Measurements from ENCODE around the gene MOB2.

The MOB2 gene

DNA sequence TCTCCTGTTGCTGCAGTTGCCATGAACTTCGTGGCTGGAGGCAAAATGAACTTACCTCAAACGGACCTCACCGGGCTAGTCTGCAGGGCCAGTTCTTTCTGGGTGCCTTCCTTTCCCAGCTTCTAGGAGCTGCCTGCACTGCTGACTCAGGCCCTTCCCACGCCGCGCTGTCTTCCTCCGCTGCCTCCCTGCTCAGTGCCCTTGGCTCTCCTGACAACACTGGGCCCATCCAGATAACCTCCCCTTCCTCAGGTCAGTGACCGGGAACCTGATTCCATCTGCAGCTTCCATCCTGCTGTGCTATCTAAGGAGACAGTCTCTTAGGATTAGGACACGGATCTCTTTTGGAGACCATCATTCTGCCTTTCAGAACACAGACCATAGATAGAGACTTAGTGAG lies 19.3 kb downstream of the MOB2 start:
- Histone ChIP-seq H3K9me3 (ENCODE audit: control insufficient read depth, low read length) (no peaks in the 10 kb centered on the region), H3K27me3 (replicated peaks; ENCODE audit: control insufficient read depth, insufficient read depth, low read length) (no peaks in the 10 kb centered on the region), H3K9ac (ENCODE audit: low read length) (no peak overlapping the region), H3K4me3 (ENCODE audit: low read length) (no peak overlapping the region), H3K4me1 (ENCODE audit: control insufficient read depth, insufficient read depth, low read length) (no peaks in the 10 kb centered on the region), H3K36me3 (ENCODE audit: control insufficient read depth, insufficient read depth, low read length, severe bottlenecking) (peaks cover 14% of the 10 kb centered on the region)
- DNase-seq (ENCODE audit: low read depth) = no peak

- DNase-seq (ENCODE audit: low read depth) = no peak
- Histone ChIP-seq H3K9ac (ENCODE audit: low read length) (no peak overlapping the region), H3K36me3 (ENCODE audit: control insufficient read depth, insufficient read depth, low read length, severe bottlenecking) (peaks cover 14% of the 10 kb centered on the region), H3K27me3 (replicated peaks; ENCODE audit: control insufficient read depth, insufficient read depth, low read length) (no peaks in the 10 kb centered on the region), H3K4me1 (ENCODE audit: control insufficient read depth, insufficient read depth, low read length) (no peaks in the 10 kb centered on the region), H3K9me3 (ENCODE audit: control insufficient read depth, low read length) (no peaks in the 10 kb centered on the region), H3K4me3 (ENCODE audit: low read length) (no peak overlapping the region)
Observed at GRCh38 chr11:1466784-1467183, 19.8 kb downstream of the MOB2 start.

DNA sequence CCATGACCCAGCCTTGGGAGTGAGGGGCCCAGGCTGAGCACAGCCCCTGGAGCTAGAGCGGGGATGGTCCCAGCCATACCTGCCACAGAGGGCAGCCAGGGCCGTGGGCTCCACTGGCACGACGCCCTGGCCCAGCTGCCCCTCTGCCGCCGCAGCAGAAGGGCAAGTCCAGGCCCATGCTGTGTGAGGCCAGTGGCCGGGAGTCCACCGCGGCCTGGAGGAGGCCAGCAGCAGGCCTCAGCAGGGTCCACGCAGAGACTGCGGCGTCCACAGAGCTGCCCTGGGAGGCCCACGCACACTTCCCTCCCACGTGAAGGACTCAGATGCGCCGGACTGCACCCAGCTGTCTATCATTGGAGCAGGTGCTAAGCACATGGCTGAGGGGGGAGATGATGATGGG lies 23.5 kb downstream of the MOB2 start:
- H3K9me3 ChIP-seq (ENCODE audit: control insufficient read depth, low read length) = no peaks in the 10 kb centered on the region
- H3K4me1 ChIP-seq (ENCODE audit: control insufficient read depth, insufficient read depth, low read length) = peaks cover 2% of the 10 kb centered on the region
- H3K27me3 ChIP-seq (replicated peaks; ENCODE audit: control insufficient read depth, insufficient read depth, low read length) = no peaks in the 10 kb centered on the region
- no peaks in the 10 kb centered on the region for H3K36me3 ChIP-seq (ENCODE audit: control insufficient read depth, insufficient read depth, low read length, severe bottlenecking)
- H3K9ac ChIP-seq (ENCODE audit: low read length) = no peak overlapping the region
- no peak overlapping the region for H3K4me3 ChIP-seq (ENCODE audit: low read length)
- DNase-seq (ENCODE audit: low read depth) = no peak

GRCh38 chr11:1462698-1462975 lies 23.9 kb downstream of the MOB2 start:
- H3K36me3 ChIP-seq (ENCODE audit: control insufficient read depth, insufficient read depth, low read length, severe bottlenecking) = no peaks in the 10 kb centered on the region
- no peaks in the 10 kb centered on the region for H3K9me3 ChIP-seq (ENCODE audit: control insufficient read depth, low read length)
- DNase-seq (ENCODE audit: low read depth) = no peak

GRCh38 chr11:1461826-1462697 lies 24.5 kb downstream of the MOB2 start:
- no peak for DNase-seq (ENCODE audit: low read depth)

More at GRCh38 chr11:1462698-1462975, 23.9 kb downstream of the MOB2 start:
- H3K9ac ChIP-seq (ENCODE audit: low read length) = no peak overlapping the region
- no peak overlapping the region for H3K4me3 ChIP-seq (ENCODE audit: low read length)
- H3K27me3 ChIP-seq (replicated peaks; ENCODE audit: control insufficient read depth, insufficient read depth, low read length) = no peaks in the 10 kb centered on the region
- H3K4me1 ChIP-seq (ENCODE audit: control insufficient read depth, insufficient read depth, low read length) = peaks cover 2% of the 10 kb centered on the region

DNA sequence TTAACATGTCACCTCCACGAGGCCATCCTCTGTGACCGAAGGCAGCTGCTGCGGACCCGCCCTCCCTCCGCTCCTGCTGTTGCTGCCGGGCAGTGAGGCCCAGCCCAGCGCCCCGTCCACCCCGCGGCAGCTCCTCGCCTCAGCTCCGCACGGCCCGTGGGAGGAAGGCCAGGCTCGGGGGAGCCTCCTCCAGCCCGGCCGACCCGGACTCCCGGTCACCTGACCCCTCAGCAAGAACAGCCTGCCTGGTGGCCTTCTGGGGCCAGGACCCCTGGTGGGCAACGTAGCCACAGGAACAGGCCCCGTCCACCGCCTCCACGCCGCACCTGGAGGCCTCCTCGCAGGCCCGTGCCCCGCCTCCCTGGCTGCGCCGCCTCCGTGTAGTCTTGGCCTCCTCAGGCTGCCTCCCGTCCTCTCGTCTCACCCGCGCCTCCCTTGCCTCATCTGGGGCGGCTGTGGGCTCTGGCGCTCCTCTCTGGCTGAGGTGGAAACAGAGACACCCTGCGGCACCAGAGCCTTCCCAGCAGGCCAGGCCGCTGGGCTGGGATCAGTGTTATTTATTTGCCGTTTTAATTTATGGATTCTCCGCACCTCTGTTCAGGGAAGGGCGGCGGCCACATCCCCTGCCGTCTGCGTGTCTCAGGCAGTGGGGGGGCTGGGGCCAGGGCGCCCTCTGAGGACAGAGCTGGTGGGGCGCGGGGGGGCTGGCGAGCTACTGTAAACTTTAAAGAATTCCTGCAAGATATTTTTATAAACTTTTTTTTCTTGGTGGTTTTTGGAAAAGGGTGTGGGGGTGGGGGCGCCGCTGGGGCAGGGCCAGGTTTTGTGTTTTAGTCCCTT lies 25.4 kb downstream of the MOB2 start:
- H3K9ac ChIP-seq (ENCODE audit: low read length) = no peak overlapping the region
- peaks cover 2% of the 10 kb centered on the region for H3K4me1 ChIP-seq (ENCODE audit: control insufficient read depth, insufficient read depth, low read length)
- no peak overlapping the region for H3K4me3 ChIP-seq (ENCODE audit: low read length)
- H3K9me3 ChIP-seq (ENCODE audit: control insufficient read depth, low read length) = no peaks in the 10 kb centered on the region
- no peak for DNase-seq (ENCODE audit: low read depth)
- no peaks in the 10 kb centered on the region for H3K36me3 ChIP-seq (ENCODE audit: control insufficient read depth, insufficient read depth, low read length, severe bottlenecking)
- no peaks in the 10 kb centered on the region for H3K27me3 ChIP-seq (replicated peaks; ENCODE audit: control insufficient read depth, insufficient read depth, low read length)

More at GRCh38 chr11:1461826-1462697, 24.5 kb downstream of the MOB2 start:
- H3K27me3 ChIP-seq (replicated peaks; ENCODE audit: control insufficient read depth, insufficient read depth, low read length) = no peaks in the 10 kb centered on the region
- H3K4me1 ChIP-seq (ENCODE audit: control insufficient read depth, insufficient read depth, low read length) = peaks cover 2% of the 10 kb centered on the region
- H3K36me3 ChIP-seq (ENCODE audit: control insufficient read depth, insufficient read depth, low read length, severe bottlenecking) = no peaks in the 10 kb centered on the region
- no peaks in the 10 kb centered on the region for H3K9me3 ChIP-seq (ENCODE audit: control insufficient read depth, low read length)
- H3K9ac ChIP-seq (ENCODE audit: low read length) = no peak overlapping the region
- H3K4me3 ChIP-seq (ENCODE audit: low read length) = no peak overlapping the region

DNA sequence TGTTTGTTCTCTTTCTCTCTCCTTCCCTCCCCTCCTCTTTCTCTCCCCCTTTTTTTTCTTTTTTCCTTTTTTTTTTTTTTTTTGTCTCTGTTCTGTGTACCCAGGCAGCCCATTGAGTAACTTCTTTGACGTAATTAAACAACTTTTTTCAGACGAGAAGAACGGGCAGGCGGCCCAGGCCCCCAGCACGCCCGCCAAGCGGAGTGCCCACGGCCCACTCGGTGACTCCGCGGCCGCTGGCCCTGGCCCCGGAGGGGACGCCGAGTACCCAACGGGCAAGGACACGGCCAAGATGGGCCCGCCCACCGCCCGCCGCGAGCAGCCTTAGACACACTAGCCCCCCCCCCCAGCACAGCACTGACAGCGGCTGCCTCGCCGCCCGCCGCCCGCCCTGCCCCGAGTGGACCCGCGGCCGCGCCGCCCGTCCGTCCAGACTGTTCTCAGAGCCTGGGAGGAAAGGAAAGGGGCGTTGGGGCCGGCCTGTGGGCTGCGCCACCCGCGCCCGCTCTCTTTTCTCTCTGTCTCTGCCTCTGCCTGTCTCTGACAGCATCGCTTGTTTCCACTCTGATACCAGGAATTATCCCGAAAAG lies 26.1 kb downstream of the MOB2 start:
- Histone ChIP-seq H3K4me3 (ENCODE audit: low read length) (no peak overlapping the region), H3K4me1 (ENCODE audit: control insufficient read depth, insufficient read depth, low read length) (peaks cover 2% of the 10 kb centered on the region), H3K27me3 (replicated peaks; ENCODE audit: control insufficient read depth, insufficient read depth, low read length) (no peaks in the 10 kb centered on the region), H3K9me3 (ENCODE audit: control insufficient read depth, low read length) (no peaks in the 10 kb centered on the region), H3K9ac (ENCODE audit: low read length) (no peak overlapping the region), H3K36me3 (ENCODE audit: control insufficient read depth, insufficient read depth, low read length, severe bottlenecking) (no peaks in the 10 kb centered on the region)
- no peak for DNase-seq (ENCODE audit: low read depth)

DNA sequence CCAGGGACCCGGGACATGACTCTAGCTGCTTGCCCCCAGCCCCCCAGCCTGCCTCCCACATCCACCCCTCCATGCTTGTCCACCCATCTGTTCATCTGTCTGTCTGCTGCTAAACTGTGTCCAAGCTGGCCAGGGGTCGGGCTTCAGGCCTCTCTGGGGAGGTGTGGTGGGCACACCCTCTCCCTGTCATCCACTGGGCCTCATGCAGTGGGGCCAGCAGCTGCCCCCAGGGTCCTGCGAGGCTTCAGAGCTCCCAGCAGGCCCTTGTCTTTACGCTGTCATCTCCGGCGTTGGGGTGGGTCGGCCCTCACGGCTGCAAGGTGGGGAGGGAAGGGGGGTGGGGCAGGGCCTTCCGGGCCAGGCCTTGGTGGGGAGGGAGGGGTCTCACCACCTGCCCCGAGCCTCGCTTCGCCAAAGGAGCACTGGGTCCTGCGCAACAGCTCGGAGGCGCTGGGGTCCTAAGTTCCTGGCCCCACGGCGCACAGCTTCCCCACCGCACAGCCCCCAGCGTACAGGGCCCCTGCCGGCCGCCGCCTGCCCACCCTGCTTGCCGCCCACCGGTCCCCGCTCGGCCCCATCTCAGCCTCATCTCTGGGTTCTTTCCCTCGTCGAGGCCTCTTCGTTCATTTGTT lies 26.7 kb downstream of the MOB2 start:
- H3K9ac ChIP-seq (ENCODE audit: low read length) = no peak overlapping the region
- H3K4me1 ChIP-seq (ENCODE audit: control insufficient read depth, insufficient read depth, low read length) = peaks cover 2% of the 10 kb centered on the region
- H3K4me3 ChIP-seq (ENCODE audit: low read length) = no peak overlapping the region
- H3K9me3 ChIP-seq (ENCODE audit: control insufficient read depth, low read length) = no peaks in the 10 kb centered on the region
- no peaks in the 10 kb centered on the region for H3K36me3 ChIP-seq (ENCODE audit: control insufficient read depth, insufficient read depth, low read length, severe bottlenecking)
- no peaks in the 10 kb centered on the region for H3K27me3 ChIP-seq (replicated peaks; ENCODE audit: control insufficient read depth, insufficient read depth, low read length)
- no peak for DNase-seq (ENCODE audit: low read depth)

GRCh38 chr11:1459219-1459575 lies 27.4 kb downstream of the MOB2 start:
- H3K9ac ChIP-seq (ENCODE audit: low read length) = no peak overlapping the region
- peaks cover 6% of the 10 kb centered on the region for H3K27me3 ChIP-seq (replicated peaks; ENCODE audit: control insufficient read depth, insufficient read depth, low read length)
- H3K4me1 ChIP-seq (ENCODE audit: control insufficient read depth, insufficient read depth, low read length) = peaks cover 2% of the 10 kb centered on the region
- H3K36me3 ChIP-seq (ENCODE audit: control insufficient read depth, insufficient read depth, low read length, severe bottlenecking) = no peaks in the 10 kb centered on the region
- DNase-seq (ENCODE audit: low read depth) = no peak
- no peak overlapping the region for H3K4me3 ChIP-seq (ENCODE audit: low read length)
- no peaks in the 10 kb centered on the region for H3K9me3 ChIP-seq (ENCODE audit: control insufficient read depth, low read length)

GRCh38 chr11:1458340-1459218 lies 28.0 kb downstream of the MOB2 start:
- Histone ChIP-seq H3K4me1 (ENCODE audit: control insufficient read depth, insufficient read depth, low read length) (peaks cover 2% of the 10 kb centered on the region), H3K4me3 (ENCODE audit: low read length) (no peak overlapping the region), H3K27me3 (replicated peaks; ENCODE audit: control insufficient read depth, insufficient read depth, low read length) (peaks cover 12% of the 10 kb centered on the region), H3K9me3 (ENCODE audit: control insufficient read depth, low read length) (no peaks in the 10 kb centered on the region), H3K36me3 (ENCODE audit: control insufficient read depth, insufficient read depth, low read length, severe bottlenecking) (no peaks in the 10 kb centered on the region), H3K9ac (ENCODE audit: low read length) (no peak overlapping the region)
- DNase-seq (ENCODE audit: low read depth) = peak; percentile 10
